GM12892 (cell line): Measurements from ENCODE around the gene SMG5.

Experiments used
- POLR2A ChIP-seq: IDR thresholded peaks from 2 replicates; pipeline ENCODE4 v1.6.1; 2011; ENCODE audit warnings: low read depth, low read length, control low read depth
- POLR2AphosphoS5 ChIP-seq: IDR thresholded peaks from 2 replicates; pipeline ENCODE4 v1.6.1; 2011; ENCODE audit warnings: low read depth, low read length, control low read depth
- TAF1 ChIP-seq: IDR thresholded peaks from 2 replicates; pipeline ENCODE4 v1.6.1; 2011; ENCODE audit warnings: low read depth, mild to moderate bottlenecking, control low read depth, low read length, borderline replicate concordance

DNA sequence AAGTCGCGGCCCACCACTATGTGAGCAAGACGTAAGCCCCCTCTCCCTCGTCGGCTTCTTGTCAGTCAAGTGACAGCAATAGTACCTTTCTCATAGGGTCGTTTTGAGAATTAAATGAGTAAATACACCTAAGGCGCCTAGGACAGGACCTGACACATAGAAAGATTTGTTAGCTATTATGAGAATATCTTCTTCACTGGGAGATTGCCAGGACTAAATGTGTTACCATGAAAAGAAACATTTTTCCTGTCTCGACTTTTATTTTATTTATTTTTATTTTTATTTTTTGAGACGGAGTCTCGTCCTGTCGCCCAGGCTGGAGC, 69.0 kb downstream of the SMG5 start:
- TF ChIP-seq POLR2A (no peak), TAF1 (no peak), POLR2AphosphoS5 (no peak)
